Measurements from ENCODE around the gene LRMDA. TPM values are rescaled to one million over a fixed set of nuclear protein-coding genes. Genes with fewer than 3 reads are reported as not detected.
A peak's percentile ranks its signal among the peaks of the same experiment; 100 is the strongest.

Gene LRMDA
- total RNA-seq, 1 donor from 2014 or later, result not detected

DNA sequence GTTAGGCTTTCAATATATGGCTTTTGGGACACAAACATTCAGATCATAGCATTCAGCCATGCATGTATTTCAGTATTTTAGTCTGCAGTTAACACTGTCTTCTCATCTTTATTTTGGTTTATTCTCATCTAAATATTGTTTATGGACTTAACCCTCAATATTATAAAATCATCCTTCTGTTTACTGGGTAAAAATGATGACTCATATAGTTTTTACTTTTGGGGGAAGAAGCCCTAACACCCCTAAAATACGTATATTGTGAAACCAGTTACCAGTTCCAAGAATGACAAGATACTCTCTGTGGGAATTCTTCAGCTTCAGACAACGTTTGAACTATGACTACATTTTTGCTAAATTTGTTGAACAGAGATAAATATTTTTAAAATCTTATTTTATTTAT is 505.4 kb downstream of the LRMDA start:
- no peak for DNase-seq (ENCODE audit: low read depth)

- no peak for DNase-seq (ENCODE audit: low read depth)
Measured at GRCh38 chr10:75937823-75938222, 506.4 kb downstream of the LRMDA start.

- no peak for DNase-seq (ENCODE audit: low read depth)
Measured at GRCh38 chr10:75938380-75939122, 507.1 kb downstream of the LRMDA start.

DNA sequence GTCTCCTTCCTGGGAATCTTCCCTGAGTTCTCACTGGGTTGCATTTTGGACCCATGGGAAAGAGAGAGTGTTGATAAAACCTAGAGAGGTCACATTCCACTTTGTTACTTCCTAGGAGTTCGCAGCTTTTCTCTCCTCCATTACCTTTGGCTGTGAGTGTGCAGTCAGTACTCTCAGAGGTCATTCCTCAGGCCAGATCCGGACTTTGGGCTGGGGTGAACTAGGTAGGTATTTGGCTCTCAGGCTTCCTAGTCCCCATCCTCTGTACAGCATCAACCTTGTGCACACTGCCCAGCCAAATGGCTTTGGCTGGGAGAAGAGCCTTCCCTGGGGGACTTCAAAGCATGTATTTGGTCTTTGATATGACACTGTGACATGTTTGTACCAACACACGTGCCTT is 508.1 kb downstream of the LRMDA start:
- DNase-seq (ENCODE audit: low read depth), result no peak

GRCh38 chr10:75940742-75941141 is 509.3 kb downstream of the LRMDA start:
- DNase-seq (ENCODE audit: low read depth), result no peak

- no peak for DNase-seq (ENCODE audit: low read depth)
Measured at GRCh38 chr10:75941223-75941801, 509.9 kb downstream of the LRMDA start.

DNA sequence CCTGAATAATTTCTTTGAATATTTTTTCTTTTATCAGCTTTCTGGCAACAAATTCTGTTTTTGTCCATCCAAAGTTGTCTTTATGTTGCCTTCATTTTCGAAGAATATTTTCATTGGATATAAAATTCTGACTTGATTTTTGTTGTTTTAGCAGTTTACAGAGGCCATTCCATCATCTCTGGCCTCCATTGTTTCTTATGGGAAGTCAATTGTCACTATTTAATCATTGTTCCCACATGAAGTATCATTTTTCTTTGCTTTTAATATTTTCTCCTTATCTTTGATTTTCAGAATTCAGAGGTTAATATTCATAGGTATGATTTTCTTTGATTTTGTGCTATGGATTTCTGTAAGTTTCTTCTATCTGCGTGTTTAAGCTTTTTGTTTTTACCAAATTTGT is 512.6 kb downstream of the LRMDA start:
- DNase-seq (ENCODE audit: low read depth), result no peak

DNA sequence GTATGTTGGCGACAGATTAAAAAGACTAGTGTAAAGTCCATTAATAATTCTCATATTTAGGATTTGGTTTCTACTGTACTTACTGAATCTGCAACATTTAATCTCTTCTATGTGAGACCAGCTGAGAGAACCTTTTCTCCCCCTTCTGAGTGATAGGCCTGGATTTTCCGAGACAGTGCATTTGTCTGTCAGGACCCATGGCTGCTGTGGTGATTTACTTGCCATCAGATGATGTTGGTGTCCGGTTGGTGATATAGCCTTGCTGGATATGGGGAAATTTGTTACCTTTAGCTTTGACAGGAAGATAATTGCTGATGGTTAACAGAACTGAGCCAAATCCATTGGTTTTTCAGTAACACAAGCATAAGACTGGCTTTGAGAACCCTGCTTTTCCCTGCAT is 517.2 kb downstream of the LRMDA start:
- DNase-seq (ENCODE audit: low read depth), result no peak

DNA sequence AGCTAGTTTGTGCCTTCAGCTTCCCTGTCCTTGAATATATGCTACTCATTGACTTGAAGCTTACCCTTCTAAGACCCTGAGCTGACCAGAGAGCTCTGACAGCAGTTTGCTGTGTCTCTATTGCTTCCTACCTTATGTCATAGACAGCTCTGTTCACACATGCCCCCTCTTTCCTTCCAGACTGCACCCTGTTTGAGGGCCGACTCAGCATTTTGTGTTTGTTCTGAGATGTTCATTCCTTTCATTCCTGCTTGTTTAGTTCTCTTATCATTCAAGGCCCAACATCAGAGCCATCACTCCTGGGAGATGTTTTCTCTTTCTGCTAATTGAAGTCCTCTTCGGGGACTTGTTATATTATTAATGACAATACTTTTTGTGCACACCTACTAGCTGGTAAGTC is 518.9 kb downstream of the LRMDA start:
- no peak for DNase-seq (ENCODE audit: low read depth)

DNA sequence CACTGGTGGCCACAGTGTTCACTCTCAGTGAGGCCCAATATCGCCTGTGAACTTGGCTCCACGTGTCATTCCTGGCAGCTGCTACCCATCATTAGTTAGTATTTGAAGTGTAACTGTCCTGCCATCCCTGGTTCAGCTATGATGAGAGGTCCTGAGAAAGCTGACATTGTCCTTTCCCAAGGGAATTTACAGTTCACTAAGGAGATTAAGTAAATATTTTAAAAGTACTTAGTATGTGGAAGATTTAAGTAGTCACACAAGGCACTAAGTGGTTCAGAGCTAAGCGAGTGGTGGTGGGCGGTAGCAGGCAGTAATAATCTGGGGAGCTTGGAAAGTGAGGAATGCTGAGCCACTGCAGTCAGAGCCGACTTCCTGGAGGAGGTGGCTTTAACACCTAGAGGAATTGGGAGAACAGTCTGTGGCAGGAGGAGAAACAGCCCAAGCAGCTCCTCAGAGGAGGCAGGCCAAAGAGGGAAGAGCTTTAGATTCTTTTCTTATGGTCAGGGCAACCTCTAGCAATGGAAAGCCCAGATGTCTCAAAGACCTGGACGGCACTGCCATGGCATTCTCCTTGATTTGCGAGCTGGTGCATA is 519.7 kb downstream of the LRMDA start:
- DNase-seq (ENCODE audit: low read depth), result no peak

- DNase-seq (ENCODE audit: low read depth), result no peak
Measured at GRCh38 chr10:75951627-75952026, 520.2 kb downstream of the LRMDA start.

DNA sequence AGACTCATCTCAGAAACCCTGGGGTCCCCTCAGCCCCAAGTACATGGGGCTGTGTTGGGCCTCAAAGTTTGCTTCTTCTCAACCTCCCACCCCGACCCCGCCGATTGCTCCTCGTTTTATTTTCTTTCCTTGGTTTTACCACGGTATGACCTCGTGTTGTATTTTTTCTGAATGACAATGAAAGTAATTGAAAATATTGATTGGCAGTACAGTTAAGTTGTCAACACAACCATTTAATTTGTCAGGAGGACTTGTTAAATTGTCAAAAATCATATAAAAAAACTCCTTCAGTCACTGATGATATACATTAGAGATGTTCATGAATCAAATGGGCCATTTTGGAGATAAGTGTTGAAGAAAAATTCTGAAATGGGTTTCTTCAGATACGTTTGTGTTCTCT is 520.7 kb downstream of the LRMDA start:
- no peak for DNase-seq (ENCODE audit: low read depth)

DNA sequence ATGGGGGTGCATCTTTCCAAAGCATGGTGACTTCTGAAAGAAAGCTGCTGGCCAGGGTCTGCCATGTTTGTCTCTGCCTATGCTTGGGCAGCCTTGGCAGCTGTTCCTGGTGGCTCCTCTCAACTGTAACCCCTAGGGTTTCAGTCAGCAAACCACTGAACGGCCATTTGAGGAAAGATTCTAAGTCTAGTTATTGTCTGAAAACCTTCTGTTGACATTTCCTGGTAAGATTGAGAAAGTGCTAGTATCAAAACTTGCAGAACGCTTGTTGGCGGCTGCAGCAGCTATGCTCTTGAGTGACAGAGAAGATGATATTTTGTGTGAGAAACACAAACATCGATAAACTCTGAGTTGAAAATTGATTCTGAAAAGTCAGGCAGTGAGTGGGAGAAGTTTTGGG is 523.1 kb downstream of the LRMDA start:
- DNase-seq (ENCODE audit: low read depth), result no peak

- DNase-seq (ENCODE audit: low read depth), result no peak
Measured at GRCh38 chr10:75955973-75956502, 524.6 kb downstream of the LRMDA start.

GRCh38 chr10:75956624-75957023 is 525.2 kb downstream of the LRMDA start:
- DNase-seq (ENCODE audit: low read depth), result peak; percentile 32

GRCh38 chr10:75957314-75958120 is 526.1 kb downstream of the LRMDA start:
- DNase-seq (ENCODE audit: low read depth), result no peak

GRCh38 chr10:75959209-75959608 is 527.8 kb downstream of the LRMDA start:
- peak; percentile 18 for DNase-seq (ENCODE audit: low read depth)

DNA sequence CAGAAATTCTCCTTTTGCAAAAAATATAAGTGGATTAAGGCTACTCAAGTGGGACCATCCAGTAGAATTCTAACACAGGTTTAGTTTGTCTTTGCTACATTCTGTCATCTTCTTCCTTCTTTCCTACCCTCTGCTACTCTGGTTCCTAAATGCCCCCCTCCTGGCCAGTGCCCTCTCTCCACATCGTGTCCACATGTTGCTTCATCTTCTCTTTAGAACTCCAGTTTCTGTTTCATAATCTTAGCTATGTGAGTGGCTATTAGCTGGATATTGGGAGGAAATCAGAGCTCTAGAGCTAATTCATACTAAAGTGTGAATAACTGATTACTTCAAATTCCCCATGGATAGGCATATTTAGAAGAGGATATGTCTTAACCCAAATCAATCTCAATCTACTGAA is 528.5 kb downstream of the LRMDA start:
- no peak for DNase-seq (ENCODE audit: low read depth)

DNA sequence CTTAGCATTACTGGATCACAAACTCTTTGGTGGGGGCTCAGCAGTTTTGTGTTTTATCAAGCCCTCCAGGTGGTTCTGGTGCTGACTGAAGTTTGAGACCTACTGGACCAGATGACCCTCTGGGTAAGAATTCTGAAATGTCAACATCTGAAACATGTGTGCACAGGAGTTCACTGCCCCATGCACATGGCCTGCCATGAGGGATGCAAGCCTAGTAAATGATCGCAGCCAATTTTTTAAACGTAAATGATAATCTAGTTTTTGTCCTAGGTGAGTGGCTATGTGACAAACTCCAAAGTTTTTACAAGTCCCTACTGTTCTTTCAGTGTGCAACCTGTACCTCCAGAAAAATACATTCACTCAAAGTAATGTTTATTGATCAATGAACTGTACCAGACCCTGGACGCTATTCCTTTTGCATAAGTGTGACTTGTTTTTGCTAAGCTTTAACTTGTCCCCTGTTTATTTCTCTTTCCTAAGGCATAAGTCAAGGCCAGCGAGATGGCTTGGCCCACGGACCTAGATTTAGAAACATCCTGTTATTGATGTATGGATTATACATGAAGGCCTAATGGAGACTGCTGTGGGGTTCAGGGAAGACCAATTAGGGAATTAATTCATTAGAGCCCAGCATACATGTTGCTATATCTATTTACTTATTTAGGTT is 531.1 kb downstream of the LRMDA start:
- no peak for DNase-seq (ENCODE audit: low read depth)

DNA sequence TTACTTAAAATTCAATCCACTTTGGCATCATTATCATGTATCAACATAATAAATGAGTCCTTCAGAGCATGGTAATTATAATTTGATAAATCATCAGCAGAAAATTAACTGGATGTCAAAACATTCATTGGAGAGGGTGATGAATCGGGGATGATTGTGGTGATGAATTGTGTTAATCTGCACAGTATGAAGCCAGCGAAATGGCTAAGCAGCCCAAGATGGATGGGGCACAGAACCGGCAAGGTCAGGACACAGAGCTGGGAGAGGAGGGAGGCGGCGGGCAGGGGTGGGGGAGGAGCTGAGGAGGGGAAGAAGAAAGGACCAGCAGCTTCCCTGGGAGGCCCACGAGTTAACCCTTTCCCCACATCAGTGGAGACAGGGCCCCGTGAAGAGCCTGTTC is 536.1 kb downstream of the LRMDA start:
- DNase-seq (ENCODE audit: low read depth), result no peak

DNA sequence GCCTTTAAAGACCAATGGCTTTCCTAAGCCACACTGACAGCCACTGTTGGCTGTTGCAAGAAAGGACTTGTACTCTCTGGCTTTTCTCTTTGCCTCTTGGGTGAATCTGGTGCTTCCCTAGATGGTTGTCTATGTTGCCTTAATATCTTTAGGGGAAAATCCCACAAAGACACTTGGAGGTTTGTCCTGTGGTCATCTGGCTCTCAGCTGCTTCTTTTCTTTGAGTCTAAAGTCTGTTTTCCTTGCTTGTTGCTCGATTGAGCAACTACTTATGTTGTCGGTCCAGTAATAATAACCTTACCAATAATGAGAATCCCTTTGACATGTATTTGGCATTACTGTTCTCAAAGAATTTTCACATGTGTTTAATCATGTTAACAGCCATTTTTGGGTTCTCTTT is 537.6 kb downstream of the LRMDA start:
- DNase-seq (ENCODE audit: low read depth), result no peak
